GM12891 (cell line): Measurements from ENCODE around the gene ATXN1.

Experiments used
- DNase-seq: peaks from one replicate; pipeline ENCODE4 v3.0.0; 2011; ENCODE audit warnings: low spot score; ENCODE audit not compliant: insufficient read length
- FAIRE-seq: peaks from 2 replicates; lab custom pipeline; 2011; peaks lifted over from hg19 to GRCh38; lab: Jason Lieb, UNC
- PAX5 ChIP-seq: IDR thresholded peaks from 2 replicates; pipeline ENCODE4 v1.6.1; 2011; ENCODE audit warnings: low read length, moderate library complexity, mild to moderate bottlenecking; ENCODE audit not compliant: insufficient read depth, severe bottlenecking
- POLR2A ChIP-seq: IDR thresholded peaks from 2 replicates; pipeline ENCODE4 v1.6.1; 2011; ENCODE audit warnings: low read depth, low read length, control low read depth
- POLR2AphosphoS5 ChIP-seq: IDR thresholded peaks from 2 replicates; pipeline ENCODE4 v1.6.1; 2011; ENCODE audit warnings: low read depth, low read length, control low read depth
- POU2F2 ChIP-seq: IDR thresholded peaks from 2 replicates; pipeline ENCODE4 v1.6.1; 2011; ENCODE audit warnings: low read depth, mild to moderate bottlenecking, control low read depth, low read length, moderate library complexity
- SPI1 ChIP-seq: IDR thresholded peaks from 2 replicates; pipeline ENCODE4 v1.6.1; 2011; ENCODE audit warnings: low read depth, low read length, control low read depth
- TAF1 ChIP-seq: IDR thresholded peaks from 2 replicates; pipeline ENCODE4 v1.6.1; 2011; ENCODE audit warnings: low read depth, low read length, control low read depth

The ATXN1 gene

DNA sequence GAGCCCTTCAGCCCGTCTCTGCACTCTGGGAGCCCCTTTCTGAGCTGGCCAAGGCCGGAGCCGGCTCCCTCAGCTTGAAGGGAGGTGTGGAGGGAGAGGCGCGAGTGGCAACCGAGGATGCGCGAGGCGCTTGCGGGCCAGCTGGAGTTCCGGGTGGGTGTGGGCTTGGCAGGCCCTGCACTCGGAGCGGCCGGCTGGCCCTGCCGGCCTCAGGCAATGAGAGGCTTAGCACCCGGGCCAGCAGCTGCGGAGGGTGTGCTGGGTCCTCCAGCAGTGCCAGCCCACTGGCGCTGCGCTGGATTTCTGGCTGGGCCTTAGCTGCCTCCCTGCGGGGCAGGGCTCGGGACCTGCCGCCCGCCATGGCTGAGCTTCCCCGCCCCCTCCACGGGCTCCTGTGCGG lies 473.1 kb downstream of the ATXN1 start:
- no peak for DNase-seq
- FAIRE-seq, result no peak
- TF ChIP-seq TAF1 (no peak), SPI1 (no peak), POU2F2 (no peak), POLR2AphosphoS5 (no peak), POLR2A (no peak), PAX5 (no peak)

- no peak for FAIRE-seq
- no peak for TF ChIP-seq PAX5
- TF ChIP-seq TAF1, result no peak
- no peak for TF ChIP-seq POU2F2
- TF ChIP-seq POLR2AphosphoS5, result no peak
- TF ChIP-seq SPI1, result no peak
- TF ChIP-seq POLR2A, result no peak
- peak; percentile 39 for DNase-seq
Observed at GRCh38 chr6:16286151-16286522, 475.1 kb downstream of the ATXN1 start.

DNA sequence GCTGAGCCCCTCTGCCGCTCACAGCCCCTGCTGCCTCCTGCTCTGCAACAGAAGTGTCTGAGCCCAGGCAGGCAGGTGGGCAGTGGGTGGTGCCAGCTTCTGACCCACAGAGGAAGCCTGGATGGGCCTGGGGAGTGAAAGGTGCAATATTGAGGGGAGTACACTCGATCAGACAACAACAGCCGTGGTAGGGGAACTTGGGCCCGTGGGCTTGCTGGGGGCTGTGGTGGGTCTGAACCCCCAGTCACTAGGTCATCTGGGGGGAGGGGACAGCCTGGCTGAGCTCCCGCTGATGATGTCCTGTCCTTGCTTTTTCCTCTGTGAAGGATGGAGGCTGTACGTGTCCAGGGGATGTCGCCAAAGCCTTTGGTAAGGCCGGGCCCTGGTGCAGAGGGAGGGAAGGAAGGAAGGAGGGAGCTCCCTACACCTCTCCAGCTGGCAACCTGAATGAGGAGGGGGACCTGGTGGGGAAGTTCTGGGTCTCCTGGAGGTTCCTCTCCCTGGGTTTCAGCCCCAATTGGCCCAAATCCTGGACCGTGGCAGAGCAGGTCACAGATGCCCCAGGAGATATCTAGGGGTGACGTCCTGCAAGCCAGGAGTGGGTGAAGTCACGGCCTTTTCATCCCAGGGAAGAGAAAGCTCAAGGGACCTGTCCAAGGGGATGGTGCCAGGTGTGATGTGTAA lies 475.7 kb downstream of the ATXN1 start:
- FAIRE-seq (no peak), DNase-seq (no peak)
- TF ChIP-seq PAX5 (no peak), SPI1 (no peak), TAF1 (no peak), POLR2AphosphoS5 (no peak), POLR2A (no peak), POU2F2 (no peak)

- FAIRE-seq (no peak), DNase-seq (no peak)
- no peak for TF ChIP-seq POLR2AphosphoS5
- TF ChIP-seq TAF1, result no peak
- no peak for TF ChIP-seq POU2F2
- no peak for TF ChIP-seq PAX5
- no peak for TF ChIP-seq SPI1
- TF ChIP-seq POLR2A, result no peak
Observed at GRCh38 chr6:16284472-16284871, 476.8 kb downstream of the ATXN1 start.

DNA sequence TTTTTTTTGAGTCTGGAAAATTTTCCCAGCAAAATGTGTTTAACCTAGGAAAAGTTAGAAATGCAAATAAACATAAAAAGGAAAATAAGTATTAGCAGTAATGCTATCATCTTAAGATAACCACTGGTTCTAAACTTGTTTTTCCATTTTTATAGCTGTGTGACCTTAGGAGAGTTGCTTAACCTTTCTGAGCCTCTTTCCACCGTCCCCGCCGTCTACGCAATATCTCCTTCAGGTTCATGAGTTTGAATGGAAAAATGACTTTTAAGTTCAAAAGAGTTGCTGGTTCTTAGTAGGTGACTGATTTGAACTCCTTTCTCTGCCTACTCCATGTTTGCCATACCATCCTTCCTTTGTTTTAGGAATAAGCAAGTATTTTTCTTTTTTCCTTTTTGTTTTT lies 478.9 kb downstream of the ATXN1 start:
- TF ChIP-seq SPI1 (no peak), TAF1 (no peak), POLR2AphosphoS5 (no peak), PAX5 (no peak), POU2F2 (no peak), POLR2A (no peak)
- DNase-seq, result no peak
- no peak for FAIRE-seq

DNA sequence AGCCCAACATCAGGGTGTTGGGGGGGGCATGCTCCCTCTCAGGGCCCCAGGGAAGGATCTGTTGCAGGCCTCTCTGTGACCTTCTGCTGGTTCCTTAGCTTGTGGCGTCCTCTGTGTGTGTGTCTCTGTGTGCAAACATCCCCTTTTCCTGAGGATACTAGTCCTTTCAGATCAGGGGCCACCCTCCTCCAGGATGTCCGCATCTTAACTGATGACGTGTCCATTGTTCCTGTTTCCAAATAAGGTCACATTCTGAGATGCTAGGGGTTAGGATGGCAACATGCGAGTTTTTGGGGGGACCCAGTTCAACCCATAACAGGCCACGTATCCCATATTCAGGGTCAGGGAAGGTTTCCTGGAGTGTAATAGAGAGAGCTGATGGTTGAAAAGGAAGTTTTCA lies 482.0 kb downstream of the ATXN1 start:
- TF ChIP-seq TAF1 (no peak), POLR2A (no peak), PAX5 (no peak), POU2F2 (no peak), SPI1 (no peak), POLR2AphosphoS5 (no peak)
- FAIRE-seq (no peak), DNase-seq (no peak)

GRCh38 chr6:16278750-16279149 lies 482.5 kb downstream of the ATXN1 start:
- FAIRE-seq, result no peak
- DNase-seq, result no peak
- TF ChIP-seq POLR2AphosphoS5, result no peak
- TF ChIP-seq POLR2A, result no peak
- TF ChIP-seq TAF1, result no peak
- no peak for TF ChIP-seq PAX5
- TF ChIP-seq POU2F2, result no peak
- TF ChIP-seq SPI1, result no peak

GRCh38 chr6:16278048-16278724 lies 483.1 kb downstream of the ATXN1 start:
- TF ChIP-seq POLR2AphosphoS5 (no peak), TAF1 (no peak), POLR2A (no peak), SPI1 (no peak)
- no peak for FAIRE-seq
- DNase-seq, result no peak

DNA sequence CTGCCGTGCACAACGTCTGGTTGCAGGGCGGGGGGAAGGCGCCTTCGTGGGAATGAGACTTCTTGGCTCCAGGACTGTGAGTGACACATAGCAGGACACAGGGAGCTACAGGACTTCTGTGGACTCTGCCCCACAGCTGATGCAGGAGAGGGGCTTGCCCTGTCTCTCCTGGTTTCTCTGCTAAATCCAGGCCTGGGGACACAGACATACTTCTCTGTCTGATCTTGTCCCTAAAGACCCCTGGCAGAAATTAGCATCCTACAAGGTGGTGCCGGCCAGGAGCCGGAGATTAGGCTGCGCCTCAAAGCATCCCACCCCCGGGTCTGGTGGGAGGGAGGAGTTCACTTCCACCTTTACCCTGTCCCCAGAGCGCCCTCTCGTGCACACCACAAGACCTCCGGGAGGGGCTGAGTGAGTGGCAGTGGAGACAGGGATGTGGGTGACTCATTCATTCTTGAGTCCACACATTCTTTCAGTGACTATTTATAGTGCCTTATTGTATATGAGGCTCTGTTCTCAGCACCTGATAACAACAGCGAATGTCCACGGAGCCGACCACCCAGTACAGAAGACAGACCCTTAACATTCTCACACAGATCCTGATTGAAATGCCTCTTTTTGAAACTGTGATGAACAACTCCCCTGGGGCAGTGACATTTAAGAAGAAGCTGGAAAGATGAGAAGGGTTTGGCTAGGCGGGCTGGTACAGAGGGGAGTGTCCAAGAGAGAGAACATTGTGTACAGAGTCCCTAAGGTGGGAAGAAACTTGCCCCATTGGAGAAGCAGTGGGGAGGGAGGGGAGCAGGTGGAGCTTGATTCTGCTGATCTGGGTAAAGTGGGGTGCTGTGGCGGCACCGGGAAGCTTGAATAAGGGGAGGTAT lies 483.9 kb downstream of the ATXN1 start:
- TF ChIP-seq POU2F2 (no peak), TAF1 (no peak), PAX5 (no peak), POLR2A (no peak), SPI1 (no peak), POLR2AphosphoS5 (no peak)
- FAIRE-seq (no peak), DNase-seq (no peak)
